ENCODE results near the gene EEF2K.

EEF2K gene

DNA sequence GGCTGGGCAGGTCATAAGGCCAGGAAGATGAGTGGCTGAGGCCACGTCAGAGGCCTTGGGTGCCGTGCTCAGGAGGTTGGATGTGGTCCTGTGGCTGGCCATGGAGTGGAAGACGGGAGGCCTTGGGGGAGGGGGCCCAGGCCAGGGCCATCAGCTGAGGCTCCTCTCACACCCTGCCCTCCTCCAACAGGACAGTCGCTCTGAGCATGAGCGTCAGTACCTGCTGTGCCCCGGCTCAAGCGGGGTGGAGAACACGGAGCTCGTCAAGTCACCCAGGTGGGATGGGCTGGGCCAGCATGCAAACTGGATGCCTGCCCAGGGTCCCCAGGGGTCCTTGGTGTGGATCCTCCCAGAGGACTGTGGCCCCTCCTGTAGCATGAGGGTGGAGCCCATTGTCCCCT is 110.3 kb downstream of the EEF2K start:
- DNase-seq (ENCODE audit: low read depth in 2 of 2) = no peak

DNA sequence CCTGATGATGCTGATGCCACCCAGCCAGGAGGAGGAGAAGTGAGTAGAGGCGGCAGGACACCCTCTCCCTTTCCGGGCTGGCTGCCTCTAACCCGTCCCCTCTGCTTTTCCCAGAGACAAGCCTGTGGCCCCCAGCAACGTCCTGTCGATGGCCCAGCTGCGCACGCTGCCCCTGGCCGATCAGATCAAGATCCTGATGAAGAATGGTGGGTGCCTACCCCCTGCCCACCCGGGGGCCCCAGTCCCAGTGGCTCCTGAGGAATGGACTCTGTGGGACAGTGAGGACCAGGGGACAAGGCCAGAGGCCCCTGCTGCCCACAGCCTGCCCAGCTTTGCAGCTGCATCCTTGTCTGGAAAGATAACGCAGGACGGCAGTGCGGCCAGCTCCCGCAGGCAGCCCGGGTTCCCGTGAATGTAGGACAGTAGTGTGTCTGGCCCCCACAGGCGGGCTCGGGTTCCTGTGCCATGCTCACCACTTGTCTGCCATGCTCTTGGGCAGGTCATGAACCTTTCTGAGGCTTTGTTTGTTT is 111.0 kb downstream of the EEF2K start:
- no peak for DNase-seq (ENCODE audit: low read depth in 2 of 2)

DNA sequence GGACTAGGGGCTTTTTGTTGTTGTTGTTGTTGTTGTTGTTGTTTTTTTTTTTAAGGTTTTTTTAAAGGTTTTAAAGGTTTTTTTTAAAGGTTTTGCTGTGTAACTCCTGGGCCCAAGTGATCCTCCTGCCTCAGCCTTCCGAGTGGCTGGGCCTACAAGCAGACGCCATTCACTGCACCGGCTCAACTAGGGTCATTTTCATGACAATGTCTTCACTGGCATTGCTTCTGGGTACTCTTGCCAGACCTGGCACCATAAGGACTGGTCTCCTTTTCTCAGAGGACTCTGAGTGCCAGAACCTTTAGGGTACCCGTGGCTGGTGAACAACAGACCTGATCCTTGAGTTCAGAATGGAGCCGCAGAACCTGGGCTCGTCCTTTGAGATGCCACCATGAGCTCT is 111.5 kb downstream of the EEF2K start:
- DNase-seq (ENCODE audit: low read depth in 2 of 2) = no peak

DNA sequence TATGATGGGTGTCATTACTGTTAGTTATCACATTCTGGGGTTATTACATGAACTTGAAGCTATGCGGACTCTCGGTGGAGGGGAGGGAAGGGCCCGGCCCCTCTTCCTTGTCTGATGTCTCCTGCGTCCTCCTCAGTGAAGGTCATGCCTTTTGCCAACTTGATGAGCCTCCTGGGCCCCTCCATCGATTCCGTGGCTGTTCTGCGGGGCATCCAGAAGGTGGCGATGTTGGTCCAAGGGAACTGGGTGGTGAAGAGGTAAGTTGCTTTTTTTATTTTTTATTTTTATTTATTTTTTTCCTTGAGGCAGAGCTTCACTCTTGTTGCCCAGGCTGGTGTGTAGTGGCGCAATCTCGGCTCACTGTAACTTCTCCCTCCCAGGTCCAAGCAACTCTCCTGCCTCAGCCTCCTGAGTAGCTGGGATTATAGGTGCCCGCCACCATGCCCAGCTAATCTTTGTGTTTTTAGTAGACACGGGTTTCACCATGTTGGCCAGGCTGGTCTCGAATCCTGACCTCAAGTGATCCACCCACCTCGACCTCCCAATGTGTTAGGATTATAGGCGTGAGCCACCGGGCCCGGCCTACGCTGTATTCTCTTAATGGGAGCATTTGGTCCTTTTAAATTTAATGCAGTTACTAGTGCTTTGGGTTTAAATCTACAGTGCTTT is 112.7 kb downstream of the EEF2K start:
- DNase-seq (ENCODE audit: low read depth in 2 of 2) = peak; percentile 37 to 44

DNA sequence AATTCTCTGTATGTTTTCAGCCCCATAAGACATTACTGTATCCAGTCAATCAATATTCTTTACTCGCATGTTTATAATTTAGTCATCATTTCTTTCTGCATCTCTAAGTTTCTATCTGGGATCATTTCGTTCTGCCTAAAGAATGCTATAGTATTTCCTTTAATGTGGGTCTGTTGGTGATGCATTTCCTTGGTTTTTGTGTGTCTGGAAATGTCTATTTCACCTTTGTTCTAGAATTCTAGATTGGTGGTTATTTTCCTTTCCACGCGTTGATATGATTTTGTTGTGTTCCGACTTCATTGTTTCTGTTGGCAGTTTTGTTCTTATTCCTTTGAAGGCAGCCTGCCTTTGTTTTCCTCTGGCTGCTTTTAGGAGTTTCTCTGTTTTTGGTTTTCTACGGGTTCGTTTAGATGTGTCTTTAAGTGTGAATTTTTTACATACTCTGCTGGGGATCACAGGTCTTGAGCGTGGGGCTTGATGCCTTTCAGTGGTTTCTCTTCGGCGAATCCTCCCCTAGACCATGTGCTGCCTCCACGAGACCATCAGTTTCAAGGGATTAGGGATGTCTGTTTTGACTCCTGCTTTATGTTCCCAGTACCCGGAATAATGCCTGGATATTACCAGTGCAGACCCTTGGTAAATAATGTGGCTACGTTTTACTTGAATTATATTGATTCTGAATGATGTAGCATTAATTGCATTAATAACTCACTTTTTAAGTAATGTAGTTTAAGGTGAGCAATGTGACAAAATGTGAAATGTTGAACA is 114.7 kb downstream of the EEF2K start:
- no peak for DNase-seq (ENCODE audit: low read depth in 2 of 2)

DNA sequence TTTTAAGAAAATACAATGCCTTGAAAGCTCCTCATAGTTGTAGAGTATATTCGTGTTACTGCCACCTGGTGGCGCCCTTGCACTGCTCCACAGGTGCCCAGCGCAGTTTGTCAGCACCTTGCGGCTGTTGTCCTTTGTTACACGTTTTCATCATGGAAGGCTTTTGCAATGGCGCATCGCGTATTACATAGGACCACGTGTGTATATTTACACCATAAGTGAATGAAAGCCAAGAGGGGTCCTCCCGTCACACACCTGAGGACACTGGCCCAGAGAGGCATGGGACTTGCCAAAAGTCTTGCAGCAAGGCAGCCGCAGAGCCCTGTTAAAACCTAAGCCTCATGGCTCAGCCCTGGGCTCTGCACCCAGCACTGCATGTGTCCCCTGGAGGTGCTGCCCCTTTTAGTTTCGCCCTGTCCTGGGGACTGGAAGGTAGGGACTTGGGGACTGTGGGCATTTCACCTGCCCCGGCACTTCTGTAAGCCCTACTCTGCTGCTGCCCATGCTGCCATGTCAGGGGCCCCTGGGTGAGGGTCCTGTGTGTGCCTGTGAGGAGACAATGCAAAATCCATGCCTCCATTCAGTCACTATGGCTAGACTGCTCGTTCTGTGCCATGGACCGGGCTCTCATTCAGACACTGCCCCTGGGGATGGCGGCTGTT is 115.4 kb downstream of the EEF2K start:
- DNase-seq (ENCODE audit: low read depth in 2 of 2) = peak; percentile 46 to 53

DNA sequence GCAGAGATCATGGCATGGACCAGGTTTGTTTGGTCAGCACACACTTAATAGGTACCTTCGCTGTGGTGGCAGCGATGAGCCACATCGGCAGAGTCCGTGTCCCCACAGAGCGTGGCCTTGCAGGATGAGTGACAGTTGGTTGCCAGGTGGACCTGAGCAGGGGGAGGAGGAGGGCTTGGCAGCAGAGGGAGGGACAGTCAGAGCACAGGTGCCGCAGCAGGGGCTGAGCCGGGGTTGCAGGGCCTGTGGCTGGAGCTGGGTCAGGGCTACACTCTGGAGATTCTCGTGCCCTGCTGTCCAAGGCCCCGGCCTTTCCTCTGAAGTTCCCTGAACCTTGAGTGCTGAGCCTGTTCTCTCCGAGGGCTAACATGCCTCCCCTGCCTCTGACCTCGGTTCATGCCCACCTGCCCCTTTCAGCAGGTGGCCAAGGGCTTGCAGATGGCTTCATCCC is 116.0 kb downstream of the EEF2K start:
- no peak for DNase-seq (ENCODE audit: low read depth in 2 of 2)

DNA sequence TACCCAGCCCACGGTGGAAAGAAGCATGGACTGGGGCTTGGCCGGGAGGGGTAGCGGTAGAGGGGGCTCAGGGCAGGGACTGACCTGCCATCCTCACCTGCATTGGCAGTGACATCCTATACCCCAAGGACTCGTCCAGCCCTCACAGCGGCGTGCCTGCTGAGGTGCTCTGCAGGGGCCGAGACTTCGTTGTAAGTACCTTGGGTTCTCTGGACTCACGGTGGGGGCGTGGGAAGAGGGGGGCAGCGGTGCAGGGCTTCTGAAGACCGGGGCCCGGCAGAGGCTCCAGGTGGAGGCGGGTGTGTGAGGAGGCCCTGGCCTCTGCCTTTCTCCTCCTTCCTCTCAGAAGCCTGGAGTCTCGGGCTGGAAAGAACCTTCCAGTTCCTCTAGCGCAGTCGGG is 116.7 kb downstream of the EEF2K start:
- DNase-seq (ENCODE audit: low read depth in 2 of 2) = no peak

DNA sequence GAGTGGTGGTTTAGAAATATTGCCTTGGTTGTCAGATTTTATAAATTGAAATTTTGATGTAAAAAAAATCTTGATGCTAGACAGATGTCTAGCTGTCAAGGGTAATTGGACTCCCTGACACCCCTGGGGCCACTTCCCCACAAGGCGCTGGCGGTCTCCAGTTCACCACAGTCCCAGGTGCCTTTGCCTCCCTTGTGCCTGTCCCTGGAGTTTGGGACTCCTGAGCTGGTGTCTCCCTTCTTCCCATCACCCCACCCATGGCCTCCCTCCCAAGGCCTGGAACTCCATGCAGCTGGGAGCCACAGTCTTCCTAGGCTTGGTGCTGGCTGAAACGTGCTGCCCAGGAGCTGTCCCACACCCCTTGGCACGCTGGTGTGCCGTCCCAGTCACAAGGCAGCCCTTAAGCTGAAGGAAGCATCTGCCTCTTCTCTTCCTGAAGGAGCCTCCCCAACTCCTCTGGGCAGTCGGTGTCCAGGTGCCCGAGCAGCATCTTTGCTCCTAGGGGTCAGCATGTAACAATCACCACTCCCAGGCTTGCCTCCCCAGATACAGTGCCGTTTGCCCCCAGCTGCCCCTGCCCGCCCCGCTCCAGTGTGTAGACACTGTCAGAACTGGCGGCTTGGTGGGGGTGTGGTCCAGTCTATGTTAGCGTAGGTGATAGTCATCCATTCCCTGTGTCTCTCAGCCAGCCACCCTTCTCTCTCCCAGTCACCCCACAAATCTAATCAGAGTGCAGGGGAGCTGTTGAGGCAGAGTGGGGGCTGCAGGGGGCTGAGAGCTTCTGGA is 117.3 kb downstream of the EEF2K start:
- no peak for DNase-seq (ENCODE audit: low read depth in 2 of 2)

DNA sequence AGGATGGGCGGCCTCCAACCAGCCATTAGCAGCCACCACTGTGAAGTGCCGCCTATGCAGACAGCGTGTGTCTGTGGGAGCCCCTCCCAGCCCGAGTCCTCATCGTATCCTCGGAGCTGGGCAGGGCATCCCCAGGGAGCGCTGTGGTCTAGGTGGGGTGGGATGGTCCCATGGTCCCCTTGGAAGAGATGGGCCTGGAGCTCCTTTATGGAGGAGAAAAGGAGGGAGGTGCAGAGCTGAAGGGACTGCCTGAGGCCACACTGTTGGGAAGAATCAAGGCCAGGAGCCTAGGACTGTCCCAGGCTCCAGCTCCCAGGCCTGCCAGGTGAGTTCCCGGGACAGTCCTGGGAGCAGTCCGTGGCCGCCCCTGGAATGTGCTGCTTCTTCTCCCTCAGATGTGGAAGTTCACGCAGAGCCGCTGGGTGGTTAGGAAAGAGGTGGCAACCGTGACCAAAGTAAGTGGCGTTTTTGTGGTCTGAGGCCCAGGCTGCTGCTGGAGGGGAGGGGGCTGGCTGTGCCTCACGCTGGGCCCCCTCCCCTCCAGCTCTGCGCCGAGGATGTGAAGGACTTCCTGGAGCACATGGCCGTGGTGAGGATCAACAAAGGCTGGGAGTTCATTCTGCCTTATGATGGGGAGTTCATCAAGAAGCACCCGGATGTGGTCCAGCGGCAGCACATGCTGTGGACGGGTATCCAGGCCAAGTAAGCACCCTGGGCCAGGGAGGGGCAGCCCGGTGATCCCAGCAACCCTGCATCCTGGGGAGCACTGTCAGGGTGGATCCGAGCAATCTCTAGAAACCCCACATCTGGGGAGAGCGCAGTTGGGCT is 118.1 kb downstream of the EEF2K start:
- DNase-seq (ENCODE audit: low read depth in 2 of 2) = no peak

DNA sequence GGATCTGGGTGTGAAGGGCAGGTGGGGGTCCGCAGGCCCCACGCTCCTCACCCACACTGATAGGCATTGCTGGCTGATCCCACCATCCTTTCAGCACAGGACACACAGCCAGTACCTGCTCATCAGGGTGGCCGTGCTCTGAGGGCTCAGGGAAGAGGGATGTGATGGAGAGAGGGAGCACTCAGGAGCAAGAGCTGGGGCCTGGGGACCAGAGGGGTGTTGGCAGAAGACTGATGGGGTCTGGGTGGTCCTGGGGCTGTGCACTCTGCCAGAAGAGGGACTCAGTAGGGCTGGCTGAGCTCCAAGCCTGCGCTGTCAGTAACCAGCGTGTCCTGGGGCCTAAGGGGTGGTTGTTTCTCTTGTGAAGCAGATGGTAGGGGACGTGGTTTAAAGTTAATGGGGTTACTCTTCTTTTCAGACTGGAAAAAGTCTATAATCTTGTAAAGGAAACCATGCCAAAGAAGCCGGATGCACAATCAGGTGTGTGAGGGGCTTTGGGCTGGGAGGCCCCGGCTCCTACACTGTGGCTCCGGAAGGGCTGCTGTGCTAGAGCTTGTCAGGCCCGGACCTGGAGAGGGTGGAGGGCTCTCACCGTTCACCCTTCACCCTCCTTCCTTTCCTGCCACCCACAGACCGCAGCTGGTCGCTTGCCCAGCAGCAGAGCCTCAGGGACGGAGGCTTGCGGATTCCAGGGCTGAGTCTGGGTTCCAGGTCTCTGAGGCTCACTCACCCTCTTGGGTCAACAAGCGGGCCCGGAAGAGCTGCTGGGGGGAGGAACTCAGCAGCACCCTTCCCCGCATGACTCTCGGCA is 118.9 kb downstream of the EEF2K start:
- no peak for DNase-seq (ENCODE audit: low read depth in 2 of 2)

DNA sequence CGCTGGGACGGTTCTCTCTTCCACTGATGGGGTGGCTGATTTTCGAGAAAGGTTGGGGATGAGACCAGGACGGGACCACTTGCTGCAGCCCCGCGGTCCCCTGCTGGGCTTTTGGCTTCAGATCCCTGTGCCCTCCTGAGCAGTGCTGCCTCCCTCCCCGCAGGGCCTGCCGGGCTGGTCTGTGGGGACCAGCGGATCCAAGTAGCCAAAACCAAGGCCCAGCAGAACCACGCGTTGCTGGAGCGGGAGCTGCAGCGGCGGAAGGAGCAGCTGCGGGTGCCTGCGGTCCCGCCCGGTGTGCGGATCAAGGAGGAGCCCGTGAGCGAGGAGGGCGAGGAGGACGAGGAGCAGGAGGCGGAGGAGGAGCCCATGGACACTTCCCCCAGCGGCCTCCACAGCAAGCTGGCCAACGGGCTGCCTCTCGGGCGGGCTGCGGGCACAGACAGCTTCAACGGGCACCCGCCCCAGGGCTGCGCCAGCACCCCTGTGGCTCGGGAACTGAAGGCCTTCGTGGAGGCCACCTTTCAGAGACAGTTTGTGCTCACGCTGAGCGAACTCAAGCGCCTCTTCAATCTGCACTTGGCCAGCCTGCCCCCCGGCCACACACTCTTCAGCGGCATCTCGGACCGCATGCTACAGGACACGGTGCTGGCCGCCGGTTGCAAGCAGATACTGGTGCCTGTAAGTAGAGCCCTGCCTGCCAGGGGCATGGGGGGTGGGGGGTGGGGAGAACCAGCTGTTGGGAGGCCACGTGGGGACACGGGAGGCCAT is 119.7 kb downstream of the EEF2K start:
- no peak for DNase-seq (ENCODE audit: low read depth in 2 of 2)

DNA sequence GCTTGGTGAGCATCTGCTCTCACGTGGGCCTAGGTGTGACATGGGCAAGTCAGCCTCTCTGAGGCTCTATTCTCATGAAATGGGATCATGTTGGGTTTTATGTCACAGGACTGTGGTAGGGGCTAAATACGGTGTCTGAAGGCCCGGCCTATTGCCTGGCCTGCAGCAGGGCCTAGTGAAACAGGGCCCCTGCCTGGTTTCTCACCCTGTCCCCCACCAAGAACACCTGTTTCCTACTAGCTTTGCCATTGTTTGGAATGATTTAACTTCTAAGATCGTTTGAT is 120.2 kb downstream of the EEF2K start:
- DNase-seq (ENCODE audit: low read depth in 2 of 2) = no peak

DNA sequence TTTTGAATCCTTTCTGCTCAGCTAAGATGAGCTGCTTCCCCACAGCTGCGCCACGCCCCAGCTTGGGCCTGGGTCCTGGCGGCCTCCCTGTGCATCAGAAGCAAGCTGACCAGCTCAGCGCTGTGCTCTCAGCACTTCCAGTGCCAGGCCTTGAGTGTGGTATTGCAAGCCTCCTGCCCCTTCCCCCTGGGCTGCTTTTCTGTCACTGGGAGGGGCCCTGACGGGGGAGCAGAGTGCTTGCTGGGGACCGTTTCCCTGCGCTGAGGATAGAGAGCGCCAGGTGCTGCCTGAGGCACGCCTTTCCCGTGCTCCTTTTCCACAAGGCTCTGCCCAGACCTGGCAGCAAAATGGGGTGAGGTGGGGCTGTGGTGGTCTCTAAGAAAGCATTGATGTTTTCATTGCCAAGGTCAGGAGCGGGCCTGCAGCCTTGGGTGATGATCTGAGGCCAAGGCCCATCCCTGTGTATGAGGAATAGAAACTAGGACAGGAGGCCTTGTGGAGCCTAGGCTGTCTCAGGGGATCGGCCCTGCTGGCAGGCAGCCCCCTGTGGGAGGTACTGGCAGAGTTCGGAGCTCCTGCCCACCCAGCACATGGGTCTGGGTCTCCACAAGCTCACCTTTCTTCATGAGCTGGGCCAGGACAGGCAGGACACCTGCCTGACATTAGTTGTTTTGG is 120.8 kb downstream of the EEF2K start:
- no peak for DNase-seq (ENCODE audit: low read depth in 2 of 2)

DNA sequence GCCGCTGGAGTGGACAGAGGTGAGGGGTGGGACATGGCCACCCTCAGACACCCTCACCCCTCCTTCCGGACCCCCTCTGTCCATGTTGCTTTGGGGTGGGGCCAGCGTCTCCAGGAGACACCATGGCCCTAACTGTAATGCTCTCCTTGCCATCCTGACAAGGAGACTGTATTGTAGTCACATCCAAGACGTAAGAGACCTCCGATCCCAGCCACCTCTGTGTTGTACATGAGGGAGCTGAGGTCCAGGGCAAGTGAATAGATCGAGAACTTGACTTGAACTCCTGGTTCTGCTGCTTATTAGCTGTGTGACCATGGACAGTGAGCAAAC is 121.3 kb downstream of the EEF2K start:
- no peak for DNase-seq (ENCODE audit: low read depth in 2 of 2)

DNA sequence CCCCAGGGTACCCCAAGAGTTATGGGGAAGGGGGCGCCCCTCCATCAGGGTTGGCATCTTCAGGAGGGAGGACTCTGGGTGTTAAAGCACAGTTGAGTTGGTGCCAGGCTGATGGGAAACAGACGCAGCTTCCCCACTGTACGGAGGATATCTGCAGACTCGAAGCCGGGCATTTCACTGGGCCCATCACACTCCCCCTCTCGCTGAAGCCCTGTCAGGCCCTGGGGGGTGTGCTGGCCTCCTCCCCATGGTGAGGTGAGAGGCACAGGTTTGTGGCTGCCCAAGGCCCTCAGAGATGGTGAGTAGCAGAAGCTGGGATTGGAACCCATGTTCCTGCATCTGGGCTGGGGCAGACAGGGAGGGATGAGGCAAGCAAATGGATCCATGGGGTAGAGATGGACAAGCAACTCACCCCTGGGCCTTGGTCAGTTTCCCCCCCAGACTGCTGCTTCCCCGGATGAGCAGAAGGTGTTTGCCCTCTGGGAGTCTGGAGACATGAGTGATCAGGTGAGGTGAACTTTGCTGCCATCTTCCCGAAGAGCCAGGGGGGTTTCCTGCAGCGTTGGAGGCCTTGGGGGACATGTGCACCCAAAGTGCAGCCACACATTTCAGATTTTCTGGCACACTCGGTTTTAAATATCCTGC is 122.1 kb downstream of the EEF2K start:
- no peak for DNase-seq (ENCODE audit: low read depth in 2 of 2)

DNA sequence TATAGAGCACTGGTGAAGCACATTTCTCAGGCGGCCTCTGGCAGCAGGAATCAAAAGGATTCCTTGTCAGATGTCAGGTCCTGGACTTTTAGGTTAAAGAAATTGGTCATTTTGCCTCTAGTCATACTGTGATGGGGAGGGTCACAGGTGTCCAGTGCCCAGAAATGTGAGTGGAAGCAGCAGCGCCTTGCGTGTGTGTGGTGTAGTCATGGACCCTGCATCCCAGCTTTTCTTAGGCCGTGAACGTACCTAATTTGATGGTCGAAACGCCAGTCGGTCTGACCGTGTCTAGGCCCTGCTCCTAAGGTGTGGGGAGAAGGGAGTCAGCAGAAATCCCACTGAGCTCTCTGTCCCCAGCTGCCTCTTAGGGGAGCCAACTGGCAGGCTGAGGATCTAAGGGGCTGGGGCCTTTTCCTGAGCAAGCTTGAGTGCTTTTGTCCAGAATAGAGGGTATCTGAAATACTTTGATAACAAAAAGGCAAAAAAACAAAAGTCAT is 123.2 kb downstream of the EEF2K start:
- DNase-seq (ENCODE audit: low read depth in 2 of 2) = no peak

DNA sequence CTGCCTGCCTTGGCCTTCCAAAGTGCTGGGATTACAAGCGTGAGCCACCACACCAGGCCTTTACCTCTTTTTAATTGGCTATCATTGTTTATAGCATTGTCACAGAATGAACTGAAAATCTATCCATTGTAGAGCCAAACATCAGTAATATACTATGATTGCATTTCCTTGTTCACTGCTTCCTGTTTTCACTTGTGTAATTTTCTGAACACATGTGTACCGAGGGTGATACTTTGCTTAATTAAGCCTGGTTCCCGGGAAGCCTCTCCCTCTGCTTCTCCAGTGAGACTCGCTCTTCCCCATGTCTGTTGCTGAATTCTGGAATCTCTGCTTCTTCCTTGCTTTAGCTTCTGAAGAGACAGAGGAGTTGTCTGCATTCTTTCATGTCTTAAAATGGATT is 124.2 kb downstream of the EEF2K start:
- no peak for DNase-seq (ENCODE audit: low read depth in 2 of 2)

Measured in stimulated activated CD4-positive, alpha-beta T cell treated with anti-CD3 and anti-CD28 coated beads, Interleukin-1b, Interleukin-23, amount 100 ng/mL, for 4 hours (primary cell).